Inflammatory macrophage (primary cell): ENCODE results near the gene GPX6.
"Not testable (repeated sequence)": the region's sequence is repeated elsewhere in the genome, so short reads cannot be mapped to it uniquely, and the experiment has no call there.

Source experiments
- DNase-seq, 2 donors: peaks; one replicate each; pipeline ENCODE4 v3.0.0-alpha.2; 2020 to 2022

The GPX6 gene

DNA sequence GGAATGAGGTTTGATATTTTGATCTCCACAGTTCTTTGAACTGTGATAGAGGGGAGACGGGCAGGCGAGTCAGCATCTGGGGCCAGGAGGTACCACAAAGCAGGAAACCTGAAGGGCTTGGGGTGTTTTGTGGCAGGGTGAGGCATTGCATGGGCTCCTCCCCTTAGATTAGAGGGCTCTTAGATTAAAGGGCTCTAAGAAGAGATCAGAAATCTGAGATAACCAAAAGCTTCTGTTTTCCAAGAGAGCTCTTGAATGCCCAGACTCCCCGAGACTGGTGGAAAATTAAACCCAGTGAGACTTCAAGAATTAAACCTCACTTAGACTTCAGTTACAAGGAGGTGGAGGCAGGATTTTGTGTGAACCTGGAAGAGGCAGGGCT, 7.6 kb upstream of the GPX6 start:
- DNase-seq, result no peak

GRCh38 chr6:28522594-28523240, 7.1 kb upstream of the GPX6 start:
- no peak for DNase-seq

DNA sequence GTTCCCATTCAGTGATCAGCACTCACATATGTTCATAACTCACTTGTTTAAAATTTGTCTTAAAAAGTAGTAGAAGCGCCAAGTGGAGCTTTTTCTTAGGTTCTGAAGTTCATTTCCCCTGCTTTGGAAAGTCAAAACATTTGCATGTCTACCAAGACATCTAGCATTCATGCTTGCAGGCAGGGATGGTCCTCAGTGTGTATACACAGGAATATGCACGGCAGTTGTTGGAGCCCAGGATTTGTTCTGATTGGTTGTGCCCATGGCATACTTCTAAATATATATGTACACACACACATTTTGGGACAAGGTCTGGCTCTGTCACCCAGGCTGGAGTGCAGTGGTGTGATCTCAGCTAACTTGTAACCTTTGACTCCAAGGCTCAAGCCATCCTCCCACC, 2.4 kb upstream of the GPX6 start:
- DNase-seq, result no peak

DNA sequence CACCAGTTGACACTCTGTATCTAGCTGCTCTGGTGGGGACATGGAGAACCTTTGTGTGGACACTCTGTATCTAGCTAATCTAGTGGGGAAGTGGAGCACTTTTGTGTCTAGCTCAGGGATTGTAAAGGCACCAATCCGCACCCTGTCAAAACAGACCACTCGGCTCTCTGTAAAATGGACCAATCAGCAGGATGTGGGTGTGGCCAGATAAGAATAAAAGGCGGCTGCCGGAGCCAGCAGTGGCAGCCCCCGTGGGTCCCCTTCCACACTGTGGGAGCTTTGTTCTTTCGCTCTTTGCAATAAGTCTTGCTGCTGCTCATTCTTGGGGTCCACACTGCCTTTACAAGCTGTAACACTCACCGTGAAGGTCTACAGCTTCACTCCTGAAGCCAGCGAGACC, 3.2 kb downstream of the GPX6 start:
- DNase-seq, result not testable (repeated sequence)

DNA sequence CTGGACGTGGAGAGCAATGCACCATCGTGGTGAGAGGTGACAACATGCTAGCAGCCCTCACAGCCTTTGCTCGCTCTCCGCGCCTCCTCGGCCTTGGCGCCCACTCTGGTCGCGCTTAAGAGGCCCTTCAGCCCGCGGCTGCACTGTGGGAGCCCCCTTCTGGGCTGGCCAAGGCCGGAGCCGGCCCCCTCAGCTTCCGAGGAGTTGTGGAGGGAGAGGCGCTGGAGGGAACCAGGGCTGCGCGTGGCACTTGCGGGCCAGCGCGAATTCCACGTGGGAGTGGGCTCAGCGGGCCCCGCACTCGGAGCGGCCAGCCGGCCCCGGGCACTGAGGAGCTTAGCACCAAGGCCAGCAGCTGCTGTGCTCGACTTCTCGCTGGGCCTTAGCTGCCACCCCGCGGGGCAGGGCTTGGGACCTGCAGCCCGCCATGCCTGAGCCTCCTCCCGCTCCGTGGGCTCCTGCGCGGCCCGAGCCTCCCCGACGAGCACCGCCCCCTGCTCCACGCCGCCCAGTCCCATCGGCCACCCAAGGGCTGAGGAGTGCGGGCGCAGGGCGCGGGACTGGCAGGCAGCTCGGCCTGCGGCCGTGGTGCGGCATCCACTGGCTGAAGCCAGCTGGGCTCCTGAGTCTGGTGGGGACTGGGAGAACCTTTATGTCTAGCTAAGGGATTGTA, 3.8 kb downstream of the GPX6 start:
- DNase-seq, result no peak

- no peak for DNase-seq
Observed at GRCh38 chr6:28506807-28507475, 8.7 kb downstream of the GPX6 start.

GRCh38 chr6:28505733-28506132, 9.9 kb downstream of the GPX6 start:
- no peak for DNase-seq

- DNase-seq, result not testable (repeated sequence)
Observed at GRCh38 chr6:28502709-28503305, 12.8 kb downstream of the GPX6 start.

GRCh38 chr6:28502136-28502535, 13.5 kb downstream of the GPX6 start:
- DNase-seq, result not testable (repeated sequence)

DNA sequence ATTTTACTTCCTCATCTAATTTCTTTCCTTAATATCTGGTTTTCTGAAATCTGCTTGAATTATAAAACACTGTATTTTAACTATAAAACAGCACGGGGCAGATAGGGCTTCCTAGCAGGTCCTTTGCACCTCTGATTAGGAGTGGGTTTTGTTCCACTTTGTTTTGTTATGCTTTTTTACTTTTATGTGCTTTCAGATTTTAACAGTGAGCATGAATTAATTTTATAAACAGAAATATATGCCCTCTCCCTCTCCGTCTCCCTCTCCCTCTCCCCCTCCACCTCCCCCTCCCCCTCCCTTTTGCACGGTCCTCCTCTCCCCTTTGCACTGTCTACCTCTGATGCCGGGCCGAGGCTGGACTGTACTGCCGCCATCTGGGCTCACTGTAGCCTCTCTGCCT, 14.3 kb downstream of the GPX6 start:
- DNase-seq, result no peak

DNA sequence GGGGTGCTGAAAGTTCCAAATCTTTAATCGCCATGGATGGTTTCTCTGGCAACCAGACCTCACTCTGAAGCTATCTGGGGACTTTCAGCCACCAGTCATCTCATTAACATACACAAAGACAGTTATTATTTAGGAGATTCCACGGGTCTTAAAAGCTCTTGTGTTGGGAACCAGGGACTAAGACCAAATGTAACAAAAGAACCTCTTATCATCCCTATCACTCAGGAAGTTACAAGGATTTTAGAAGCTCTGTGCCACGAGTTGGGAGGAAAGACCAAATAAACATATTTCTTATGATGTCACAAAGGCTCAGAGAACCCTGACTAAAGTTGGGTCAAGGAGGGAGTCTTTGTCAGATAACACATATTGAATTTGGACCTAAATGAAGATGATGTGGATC, 17.7 kb downstream of the GPX6 start:
- DNase-seq, result no peak

GRCh38 chr6:28497306-28497705, 18.3 kb downstream of the GPX6 start:
- no peak for DNase-seq

GRCh38 chr6:28496099-28496779, 19.4 kb downstream of the GPX6 start:
- no peak for DNase-seq

DNA sequence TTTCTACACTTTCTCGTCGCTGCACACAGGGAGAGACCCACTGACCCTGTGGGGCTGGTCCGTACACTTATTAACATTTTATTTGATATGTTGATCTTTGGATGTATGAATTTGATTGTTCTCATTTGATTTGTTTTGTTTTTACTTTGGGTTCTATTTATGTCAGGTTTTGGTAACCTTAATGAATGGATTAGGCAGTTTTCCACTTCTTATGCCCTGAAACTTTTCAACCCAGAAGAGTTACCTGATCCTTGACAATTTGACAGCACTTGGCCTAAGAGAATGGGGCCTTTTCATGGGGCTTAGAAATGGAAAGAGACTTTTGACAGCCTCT, 23.6 kb downstream of the GPX6 start:
- DNase-seq, result no peak

- no peak for DNase-seq
Observed at GRCh38 chr6:28490205-28490890, 25.2 kb downstream of the GPX6 start.

- no peak for DNase-seq
Observed at GRCh38 chr6:28489366-28490204, 26.0 kb downstream of the GPX6 start.

- DNase-seq, result peak in 1 of 2 donors; percentile 38
Observed at GRCh38 chr6:28488916-28489365, 26.7 kb downstream of the GPX6 start.

GRCh38 chr6:28486988-28487742, 28.4 kb downstream of the GPX6 start:
- no peak for DNase-seq

DNA sequence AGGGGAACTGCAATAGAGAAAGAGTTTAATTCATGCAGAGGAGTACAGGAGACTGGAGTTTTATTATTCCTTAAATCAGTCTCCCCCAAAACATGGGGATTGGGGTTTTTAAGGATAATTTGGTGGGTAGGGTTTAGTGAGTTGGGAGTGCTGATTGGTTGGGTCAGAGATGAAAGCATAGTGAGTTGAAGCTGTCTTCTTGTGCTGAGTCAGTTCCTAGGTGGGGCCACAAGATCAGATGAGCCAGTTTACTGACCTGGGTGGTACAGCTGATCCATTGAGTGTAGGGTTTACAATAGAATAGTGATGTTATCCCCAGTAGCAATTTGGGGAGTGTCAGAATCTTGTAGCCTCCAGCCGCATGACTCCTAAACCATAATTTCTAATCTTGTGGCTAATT, 29.1 kb downstream of the GPX6 start:
- no peak for DNase-seq

GRCh38 chr6:28485482-28485881, 30.1 kb downstream of the GPX6 start:
- no peak for DNase-seq
